ENCODE data around the gene PNPLA1. TPM values are rescaled to one million over a fixed set of nuclear protein-coding genes. Genes with fewer than 3 reads are reported as not detected.
A peak's percentile ranks its signal among the peaks of the same experiment; 100 is the strongest.
"Not testable (repeated sequence)": the region's sequence is repeated elsewhere in the genome, so short reads cannot be mapped to it uniquely, and the experiment has no call there.

Gene PNPLA1
- total RNA-seq, 1 donor from 2014 or later: not detected

DNA sequence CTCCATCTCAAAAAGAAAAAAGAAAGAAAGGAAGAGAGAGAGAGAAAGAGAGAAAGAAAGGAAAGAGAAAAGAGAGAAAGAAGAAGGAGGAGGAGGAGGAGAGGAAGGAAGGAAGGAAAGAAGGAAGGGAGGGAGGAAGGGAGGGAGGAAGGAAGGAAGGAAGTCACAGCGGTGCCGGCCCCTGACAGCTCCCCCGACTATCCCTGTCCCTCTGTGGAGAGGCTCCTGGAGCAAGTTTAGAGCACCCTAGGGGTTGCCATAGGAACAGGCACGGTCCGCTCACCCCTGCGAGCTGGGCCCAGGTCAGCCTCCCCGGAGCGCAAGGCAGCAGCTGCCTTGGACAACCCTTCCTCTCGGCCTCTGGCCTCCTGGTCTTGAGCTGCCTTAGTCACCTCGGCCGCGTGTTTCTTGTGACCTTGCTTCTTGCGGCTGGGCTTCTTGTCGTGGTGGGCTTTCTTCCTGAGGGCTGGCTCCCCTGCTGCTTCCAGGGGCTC, 60.0 kb downstream of the PNPLA1 start:
- intact Hi-C loops (cut with DNase I): no loop called here
- DNase-seq (ENCODE audit: low spot score): no peak

DNA sequence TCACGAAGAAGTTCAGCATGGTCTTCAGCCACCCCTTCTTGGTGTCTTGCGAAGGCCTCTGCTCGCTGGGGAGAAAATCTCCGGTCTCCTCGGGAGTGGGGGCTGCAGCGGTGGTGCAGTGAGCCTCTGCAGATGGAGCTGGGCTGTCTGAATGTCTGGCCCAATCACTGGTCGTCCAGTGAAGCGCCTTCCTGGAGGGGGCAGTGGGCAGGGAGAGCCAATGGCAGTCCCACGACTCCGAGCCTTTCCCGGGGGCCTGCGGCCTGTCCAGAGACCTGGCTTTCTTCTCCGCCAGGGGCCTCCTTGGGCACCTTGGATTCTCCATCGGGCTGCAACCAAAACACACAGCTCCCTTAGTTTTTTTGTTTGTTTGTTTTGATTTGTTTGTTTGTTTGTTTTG, 60.5 kb downstream of the PNPLA1 start:
- no peak for DNase-seq (ENCODE audit: low spot score)
- intact Hi-C loops (cut with DNase I): no loop called here

DNA sequence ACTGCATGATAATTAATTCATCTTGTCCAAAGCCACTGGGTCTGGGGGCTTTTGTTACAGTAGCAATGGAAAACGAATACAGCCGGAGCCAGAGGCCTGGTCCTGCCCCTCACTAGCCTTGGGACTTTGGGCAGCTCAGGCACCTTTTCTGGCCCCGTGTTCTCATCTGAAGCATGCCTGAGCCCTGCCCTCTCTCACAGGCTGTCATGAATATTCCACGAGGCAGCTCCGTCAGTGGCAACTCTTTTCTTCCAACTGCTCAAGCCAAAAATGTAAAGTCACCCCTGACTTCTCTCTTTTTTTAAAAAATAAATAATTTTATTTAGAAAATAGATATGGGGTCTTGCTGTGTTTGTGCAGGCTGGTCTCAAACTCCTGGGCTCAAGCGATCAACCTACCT, 61.5 kb downstream of the PNPLA1 start:
- DNase-seq (ENCODE audit: low spot score): no peak
- intact Hi-C loops (cut with DNase I): no loop called here

DNA sequence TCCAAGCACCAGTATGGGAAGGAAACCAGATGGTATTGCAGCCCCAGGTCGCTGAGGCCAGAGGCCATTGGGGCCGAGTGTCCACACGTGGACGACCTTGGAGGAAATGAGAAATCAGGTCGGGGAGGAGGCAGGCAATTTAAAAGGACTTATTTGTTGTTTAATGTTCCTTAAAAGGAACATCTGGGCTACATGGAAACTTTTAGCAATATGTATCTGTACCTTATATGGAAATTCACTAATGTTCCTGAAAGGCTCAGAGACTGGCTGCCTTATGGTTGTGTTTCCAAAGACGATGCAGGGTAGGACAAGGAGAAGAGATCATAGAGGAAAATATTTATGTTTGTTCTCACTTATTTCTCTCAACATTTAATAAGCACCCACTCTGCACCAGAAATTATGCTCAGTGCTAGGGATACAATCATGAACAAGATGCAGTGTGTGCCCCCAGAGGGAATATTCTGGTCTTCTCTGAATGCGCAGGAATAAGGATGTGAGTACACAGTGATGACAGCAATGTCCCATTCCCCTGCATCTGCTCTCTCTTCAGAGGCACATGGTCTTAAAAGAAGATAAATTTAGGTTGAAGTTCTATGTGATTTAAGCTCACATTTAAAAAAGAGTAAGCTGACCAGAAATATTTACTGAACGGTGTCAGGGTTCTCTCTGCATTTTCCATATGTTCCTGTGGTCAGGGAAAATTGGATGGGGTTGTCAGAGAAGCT, 63.5 kb downstream of the PNPLA1 start:
- intact Hi-C loops (cut with DNase I): no loop called here
- no peak for DNase-seq (ENCODE audit: low spot score)

DNA sequence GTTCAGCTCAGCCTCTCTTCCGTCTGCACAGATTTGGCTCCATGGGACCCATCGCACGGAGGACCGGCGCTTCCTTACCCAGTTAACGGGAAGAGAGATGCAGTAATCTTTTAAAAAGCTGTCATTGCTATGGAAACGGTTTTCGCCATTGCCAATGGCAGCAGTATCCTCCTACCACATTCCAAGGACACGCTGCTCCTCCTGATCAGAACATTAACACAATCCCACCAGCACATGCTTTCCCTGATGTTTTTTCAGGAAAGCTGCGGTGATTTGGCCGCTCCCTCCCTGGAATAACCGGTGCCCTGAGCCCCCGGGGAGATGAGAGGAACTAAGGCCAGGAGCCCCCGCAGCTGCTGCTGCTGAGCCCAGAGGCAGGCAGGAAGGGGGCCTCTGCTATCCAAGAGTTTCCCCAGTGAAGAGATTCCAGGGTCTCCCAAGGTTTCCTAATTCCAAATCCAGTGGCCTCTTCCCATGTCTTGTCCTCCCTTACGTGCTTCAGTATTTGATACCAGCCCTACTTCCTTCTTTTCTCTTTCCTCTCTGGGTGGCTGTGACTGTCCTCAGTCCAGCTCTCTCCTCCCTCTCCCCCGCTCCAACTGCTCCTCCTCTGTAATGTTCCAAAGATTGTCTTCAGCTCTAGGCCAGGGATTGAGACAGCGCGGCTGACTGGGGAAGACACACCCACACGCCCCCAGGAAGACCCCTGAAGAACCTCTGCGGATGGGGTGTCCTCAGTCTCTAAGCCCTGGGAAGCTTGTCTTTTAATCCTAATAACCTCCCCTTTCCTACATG, 64.3 kb downstream of the PNPLA1 start:
- DNase-seq (ENCODE audit: low spot score): no peak
- intact Hi-C loops (cut with DNase I): no loop called here

DNA sequence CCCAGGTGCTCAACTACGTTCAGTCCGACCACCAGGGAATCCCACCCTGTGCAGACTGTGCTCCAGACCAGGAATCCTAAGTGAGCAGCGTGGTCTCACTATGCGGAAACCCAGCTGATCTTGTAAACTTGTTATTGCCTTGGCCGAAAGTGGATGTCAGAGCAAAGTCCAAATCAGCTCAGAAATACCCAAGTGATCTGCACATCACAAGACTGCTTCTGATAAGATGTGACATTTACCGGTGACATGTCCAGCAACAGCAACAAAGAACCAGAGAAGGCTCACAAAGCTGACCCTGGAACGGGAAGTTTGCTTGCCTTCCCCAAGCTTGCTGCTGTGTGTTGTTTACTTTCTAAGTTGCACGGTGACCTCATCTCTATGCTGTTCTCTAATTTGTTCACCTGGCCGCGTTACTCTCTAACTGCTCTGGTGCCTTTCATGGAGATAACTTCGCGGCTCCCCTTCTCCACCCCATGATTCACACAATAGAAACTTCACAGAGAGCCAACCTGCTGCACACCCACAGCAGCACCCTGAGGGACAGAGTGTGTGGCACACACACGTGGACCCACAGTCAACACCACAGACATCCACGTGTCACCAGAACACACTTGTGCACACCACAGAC, 65.1 kb downstream of the PNPLA1 start:
- intact Hi-C loops (cut with DNase I): no loop called here

DNA sequence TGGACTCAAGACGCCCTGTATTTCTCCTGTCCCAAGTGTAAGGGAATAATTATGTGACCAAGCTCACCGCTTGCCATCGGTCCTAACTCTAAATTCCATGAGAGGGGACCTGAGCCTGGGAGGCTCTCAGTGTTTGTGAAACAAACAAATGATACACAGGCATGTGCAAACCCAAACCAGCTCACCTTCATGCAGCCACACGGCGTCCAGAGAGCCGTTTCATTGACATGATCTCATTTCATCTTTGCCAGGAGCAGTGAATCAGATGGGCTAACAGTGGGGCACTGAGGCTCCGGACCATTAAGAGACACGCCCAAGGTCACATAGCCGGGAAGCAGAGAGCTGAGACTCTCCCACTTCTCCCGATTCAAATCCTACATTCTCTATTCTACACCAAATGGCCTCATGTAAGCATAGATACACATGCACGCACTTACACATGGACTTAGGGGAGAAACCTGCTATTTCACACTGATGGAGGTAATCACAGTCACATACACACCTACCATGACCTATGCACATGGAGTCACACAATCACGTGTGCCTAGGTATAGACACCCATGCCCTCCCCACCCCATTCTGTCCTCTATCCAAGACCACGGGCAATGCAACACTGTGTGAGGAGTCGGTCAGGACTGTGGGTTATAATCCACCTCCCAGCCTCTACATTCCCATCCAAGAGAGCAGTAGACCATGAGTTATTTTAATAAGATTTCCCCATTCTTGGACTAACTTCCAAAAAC, 65.8 kb downstream of the PNPLA1 start:
- no peak for DNase-seq (ENCODE audit: low spot score)
- intact Hi-C loops (cut with DNase I): no loop called here

More for the DNA sequence above, 65.1 kb downstream of the PNPLA1 start:
- DNase-seq (ENCODE audit: low spot score): no peak

DNA sequence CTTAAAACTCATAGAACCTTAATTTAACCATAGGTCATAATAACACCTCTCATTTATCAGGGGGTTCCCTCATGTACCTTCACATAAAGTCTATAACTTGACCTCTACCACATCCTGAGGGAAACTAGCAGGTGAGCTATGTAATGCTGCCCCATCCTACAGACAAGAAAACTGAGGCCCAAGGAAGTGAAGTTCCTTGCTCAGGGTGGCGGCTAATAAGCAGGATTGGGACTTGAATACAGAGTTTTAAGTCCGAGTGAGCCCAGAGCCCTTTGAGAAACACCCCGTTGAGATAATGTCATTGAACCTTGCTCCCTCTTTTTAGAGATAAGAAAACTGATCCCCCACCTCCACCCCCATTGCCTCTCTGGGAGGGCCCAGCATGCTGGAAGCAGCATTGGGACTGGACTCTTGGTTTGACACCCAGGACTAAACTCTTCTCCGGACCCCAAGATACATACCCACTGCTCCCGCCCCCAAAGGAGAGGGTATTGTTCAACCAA, 66.4 kb downstream of the PNPLA1 start:
- no peak for DNase-seq (ENCODE audit: low spot score)
- intact Hi-C loops (cut with DNase I): no loop called here

DNA sequence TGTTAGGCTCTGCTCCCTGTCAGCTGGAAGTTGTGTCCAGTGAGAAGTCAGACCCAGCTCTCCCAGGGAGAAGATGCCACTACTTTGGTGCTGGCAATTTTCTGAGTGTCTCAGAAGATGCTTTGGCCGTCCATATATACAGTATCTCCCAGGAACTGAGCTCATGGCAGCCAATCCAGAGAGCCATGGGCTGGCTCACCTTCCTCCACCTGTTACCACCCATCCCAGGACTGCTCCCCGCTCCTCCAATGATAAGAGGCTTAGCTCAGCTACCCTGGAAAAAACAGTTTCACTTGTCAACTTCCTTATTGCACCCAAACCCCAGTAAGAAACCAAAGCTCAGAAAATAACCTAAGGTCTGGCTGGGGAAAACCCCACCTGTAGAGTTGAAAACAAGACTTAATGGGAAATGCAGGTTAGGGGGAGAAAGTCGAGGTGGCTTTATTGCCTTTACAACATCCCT, 67.0 kb downstream of the PNPLA1 start, which contains the start of gene BNIP5:
TSS of gene BNIP5 (minus strand) at position 110 of the 463 bp plus-strand sequence. CDS start 6,198 bp downstream, outside the sequence.
- intact Hi-C loops (cut with DNase I): no loop called here
- no peak for DNase-seq (ENCODE audit: low spot score)

DNA sequence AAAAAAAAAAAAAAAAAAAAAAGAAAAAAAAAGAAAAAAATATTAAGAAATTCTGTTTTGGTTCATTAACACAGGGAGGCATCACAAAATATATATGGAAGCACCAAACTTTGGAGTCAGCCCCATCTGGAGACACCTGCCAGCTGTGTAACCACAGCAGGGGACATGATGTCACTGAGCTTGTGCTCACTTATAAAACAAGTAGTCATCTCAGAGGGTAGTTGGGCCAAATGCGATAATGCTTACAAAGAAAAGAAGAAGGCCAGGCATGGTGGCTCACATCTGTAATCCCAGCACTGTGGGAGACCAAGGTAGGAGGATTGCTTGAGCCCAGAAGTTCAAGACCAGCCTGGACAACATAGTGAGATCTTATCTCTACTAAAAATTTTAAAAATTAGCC, 68.0 kb downstream of the PNPLA1 start:
- intact Hi-C loops (cut with DNase I): no loop called here
- DNase-seq (ENCODE audit: low spot score): no peak

DNA sequence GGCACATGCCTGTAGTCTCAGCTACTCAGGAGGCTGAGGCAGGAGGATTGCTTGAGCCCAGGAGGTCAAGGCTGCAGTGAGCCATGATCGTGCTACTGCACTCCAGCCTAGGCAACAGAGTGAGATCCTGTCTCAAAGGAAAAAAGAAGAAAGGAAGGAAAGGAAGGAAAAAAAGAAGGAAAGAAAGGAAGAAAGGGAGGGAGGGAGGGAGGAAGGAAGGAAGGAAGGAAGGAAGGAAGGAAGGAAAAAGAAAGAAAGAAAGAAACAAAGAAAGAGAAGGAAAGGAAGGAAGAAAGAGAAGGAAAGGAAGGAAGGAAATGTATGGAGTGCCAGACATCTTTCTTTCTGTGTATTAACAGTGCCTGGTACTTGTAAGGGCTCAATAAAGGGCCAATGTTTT, 68.4 kb downstream of the PNPLA1 start:
- DNase-seq (ENCODE audit: low spot score); intact Hi-C loops (cut with DNase I): not testable (repeated sequence)

DNA sequence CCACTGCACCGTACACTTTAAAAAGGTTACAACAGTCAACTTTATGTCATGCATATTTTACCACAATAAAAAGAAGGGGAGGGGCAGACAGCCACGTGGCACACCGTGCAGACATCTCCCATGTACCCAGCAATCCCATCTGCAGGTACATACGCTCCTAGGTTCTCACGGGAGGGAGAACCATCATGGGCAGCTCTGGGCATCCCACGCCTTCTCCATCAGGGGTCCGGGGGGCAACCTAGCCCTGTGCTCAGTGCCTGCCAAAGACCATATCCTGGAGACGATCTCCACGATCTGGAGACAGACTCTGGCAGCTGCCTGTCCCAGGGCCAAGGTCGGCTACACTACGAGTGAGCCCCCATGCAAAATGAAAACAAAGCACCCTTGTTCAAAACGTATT, 69.3 kb downstream of the PNPLA1 start:
- intact Hi-C loops (cut with DNase I): no loop called here
- DNase-seq (ENCODE audit: low spot score): no peak

DNA sequence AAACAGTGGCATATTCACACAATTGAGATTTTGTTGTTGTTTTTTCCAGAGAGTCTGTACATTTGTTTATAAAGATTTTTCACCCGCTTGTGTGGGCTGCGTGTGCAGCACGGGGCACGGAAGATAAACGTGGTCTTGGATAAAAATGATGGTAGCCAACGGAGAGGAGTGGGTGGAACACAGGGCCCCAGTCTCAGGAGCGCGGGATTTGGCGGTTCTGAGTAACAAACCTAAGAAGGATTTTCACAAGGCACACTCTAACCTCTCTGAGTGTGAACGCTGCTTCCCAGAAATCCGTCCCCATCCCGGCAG, 70.4 kb downstream of the PNPLA1 start:
- intact Hi-C loops (cut with DNase I): loop anchor here (5.0 kb wide), 1 partner anchor 38 kb away; no protein-coding TSS in a partner anchor

DNA sequence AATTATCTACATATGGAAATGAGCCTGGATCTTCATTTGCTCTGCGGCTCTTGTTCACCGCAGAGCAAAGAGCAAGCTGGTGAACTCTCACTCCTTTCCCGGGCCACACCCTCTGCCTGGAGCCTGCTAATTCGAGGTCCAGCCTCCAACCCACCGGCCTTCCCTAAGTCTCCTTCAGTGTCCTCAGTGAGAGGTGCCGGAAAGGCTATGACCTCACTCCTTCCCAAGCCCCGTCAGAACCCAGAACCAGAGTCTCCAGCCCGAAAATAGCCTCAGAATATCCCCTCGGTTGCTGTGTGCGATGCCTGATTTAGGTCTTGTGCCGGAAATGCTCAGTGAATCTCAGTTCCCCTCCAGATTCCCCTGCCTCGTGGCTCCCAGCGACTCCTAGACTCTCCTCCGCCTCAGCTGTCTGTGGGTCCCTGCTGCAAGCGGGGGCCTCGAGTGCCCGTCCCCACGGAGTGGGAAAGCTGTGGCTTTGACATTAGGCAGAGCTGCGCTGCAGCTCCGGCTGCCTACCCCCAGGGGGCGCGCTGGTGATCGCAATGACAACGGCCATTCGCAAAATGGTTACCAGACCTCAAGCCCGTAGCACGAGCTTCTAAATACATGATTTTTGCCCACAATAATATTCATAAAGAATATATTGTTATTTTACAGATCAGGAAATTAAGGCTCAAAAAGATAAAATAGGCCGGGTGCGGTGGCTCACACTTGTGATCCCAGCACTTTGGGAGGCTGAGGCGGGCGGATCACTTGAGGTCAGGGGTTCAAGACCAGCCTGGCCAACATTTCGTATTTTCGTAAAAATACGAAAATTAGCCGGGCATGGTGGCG, 71.0 kb downstream of the PNPLA1 start:
- intact Hi-C loops (cut with DNase I): loop anchor here (5.0 kb wide), 1 partner anchor 39 kb away; no protein-coding TSS in a partner anchor
- DNase-seq (ENCODE audit: low spot score): peak; percentile 91

More for the DNA sequence above, 70.4 kb downstream of the PNPLA1 start:
- no peak for DNase-seq (ENCODE audit: low spot score)

DNA sequence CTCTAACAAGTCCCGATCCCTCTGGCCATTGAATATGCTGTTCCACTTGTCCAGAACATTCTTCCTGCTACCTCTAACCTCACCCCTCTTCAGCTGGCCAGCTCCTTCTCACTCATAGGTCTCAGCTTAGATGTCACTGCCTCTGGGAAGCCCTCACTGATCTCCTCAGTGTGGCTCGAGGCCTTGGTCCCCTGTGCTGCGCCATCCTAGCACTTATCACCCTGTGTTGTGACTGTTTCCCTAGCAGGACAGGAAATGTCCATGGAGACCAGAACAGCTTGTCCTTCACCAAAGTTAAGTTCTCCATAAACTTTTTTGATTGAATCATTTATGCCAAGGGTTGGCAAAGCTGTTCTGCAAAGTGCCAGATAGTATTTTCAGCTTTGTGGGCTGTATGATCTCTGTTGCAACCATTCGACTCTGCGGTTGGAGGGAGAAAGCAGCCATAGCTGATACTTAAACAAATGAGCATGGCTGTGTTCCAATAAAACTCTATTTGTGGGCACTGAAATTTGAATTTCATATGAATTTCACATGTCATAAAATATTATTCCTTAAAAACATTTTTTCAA, 73.3 kb downstream of the PNPLA1 start:
- intact Hi-C loops (cut with DNase I): loop anchor here (5.0 kb wide), 1 partner anchor 41 kb away; no protein-coding TSS in a partner anchor
- no peak for DNase-seq (ENCODE audit: low spot score)

DNA sequence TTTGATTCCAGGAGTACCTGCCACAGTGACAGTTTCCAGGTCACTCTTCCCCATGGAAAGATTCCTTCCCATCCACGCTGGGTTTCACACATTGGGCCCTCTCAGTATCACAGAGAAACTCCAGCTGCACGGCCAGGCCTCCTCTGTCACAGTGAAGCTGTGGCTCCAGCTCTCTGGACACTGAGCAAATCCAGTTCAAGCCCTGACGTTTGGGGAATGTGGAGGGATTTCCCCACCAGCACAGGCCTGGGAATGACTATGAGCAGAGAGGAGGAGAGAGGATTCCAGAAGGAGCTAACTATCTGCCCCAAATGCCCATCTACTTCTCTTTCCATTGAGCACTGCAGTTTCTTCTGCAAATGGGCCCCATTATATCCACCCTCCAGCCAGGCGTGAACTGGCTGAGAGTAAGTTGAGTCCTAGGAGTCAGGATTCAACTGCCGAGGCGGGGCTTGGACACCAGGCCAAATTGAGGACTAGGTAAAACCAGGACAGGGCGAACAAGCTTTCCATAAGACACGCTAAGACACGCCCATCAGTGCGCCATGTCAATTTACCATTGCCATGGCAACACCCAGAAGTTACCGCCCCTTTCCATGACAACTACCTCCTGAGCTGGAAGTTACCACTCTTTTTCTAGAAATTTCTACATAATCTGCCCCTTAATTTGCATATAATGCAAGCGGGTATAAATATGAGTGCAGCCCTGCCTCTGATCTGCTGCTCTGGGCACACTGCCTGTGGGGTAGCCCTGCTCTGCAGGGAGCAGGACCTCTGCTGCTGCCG, 76.0 kb downstream of the PNPLA1 start:
- no peak for DNase-seq (ENCODE audit: low spot score)
- intact Hi-C loops (cut with DNase I): no loop called here

Measured in cardiac septum (tissue), 1 donor.